ENCODE measurements around the gene ATP5IF1. TPM values are rescaled to one million over a fixed set of nuclear protein-coding genes. Genes with fewer than 3 reads are reported as not detected.

The ATP5IF1 gene
- total and polyA plus RNA-seq, 4 donors, result 89.1 to 310 (median 245) TPM

DNA sequence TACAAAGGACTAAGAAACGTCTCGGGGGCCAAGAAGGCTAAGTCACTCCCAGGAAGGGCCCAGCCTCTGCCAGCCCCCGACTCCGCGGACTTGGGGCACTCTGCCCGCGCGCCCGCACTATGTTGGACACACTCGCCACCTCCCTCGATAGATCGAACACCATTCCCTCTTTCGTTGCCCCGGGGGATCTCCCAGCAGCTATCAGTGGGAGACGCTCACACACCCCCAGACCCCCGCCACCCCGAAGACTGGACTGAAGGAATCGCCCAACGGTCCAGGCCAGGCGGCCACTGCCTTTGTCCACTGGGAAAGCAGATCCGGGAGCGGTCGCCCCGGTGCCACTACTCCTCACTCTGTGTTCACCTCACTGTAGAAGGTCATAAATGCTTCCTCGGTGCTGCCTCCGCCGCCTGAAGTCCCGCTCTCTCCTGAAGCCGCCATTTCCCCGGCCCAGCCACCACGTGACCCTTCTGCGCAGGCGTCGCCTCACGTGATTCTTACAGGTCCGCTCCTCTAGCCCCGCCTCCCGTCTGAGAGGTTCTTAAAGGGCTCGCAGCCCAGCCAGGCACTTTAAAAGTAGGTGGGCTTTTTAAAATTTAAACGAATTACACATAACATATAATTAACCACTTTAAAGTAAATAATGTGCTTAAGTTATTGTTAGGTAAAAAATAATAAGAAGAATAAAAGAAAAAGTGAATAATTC lies 3.2 kb upstream of the ATP5IF1 start, which contains the start of gene DNAJC8:
Gene DNAJC8 (minus strand): TSS at position 472 of the 706 bp plus-strand sequence. CDS start 31 bp downstream, at position 441.
- peaks cover 30% of the 10 kb centered on the region for H3K4me1 ChIP-seq (ENCODE audit: control insufficient read depth, insufficient read depth, low read length)
- 0% methylated on average over 31 of the region's 40 CpGs for WGBS (ENCODE audit: insufficient coverage)
- no peaks in the 10 kb centered on the region for H3K9me3 ChIP-seq (ENCODE audit: control insufficient read depth, insufficient read depth, low read length)
- H3K27me3 ChIP-seq (ENCODE audit: control insufficient read depth, insufficient read depth, low read length), result no peaks in the 10 kb centered on the region
- DNase-seq (ENCODE audit: low read depth in 4 of 6, low spot score in 6 of 6), result peak in 5 of 6 donors; percentile 85 to 98 (median 88)
- H3K4me3 ChIP-seq (ENCODE audit: low read depth, low read length), result peak within 1 kb of the TSS; percentile 100
- H3K36me3 ChIP-seq (ENCODE audit: control insufficient read depth, insufficient read depth, low read length), result peaks cover 4% of the 10 kb centered on the region
- peak within 1 kb of the TSS; percentile 47 for H3K27ac ChIP-seq (ENCODE audit: low read depth, low read length)

DNA sequence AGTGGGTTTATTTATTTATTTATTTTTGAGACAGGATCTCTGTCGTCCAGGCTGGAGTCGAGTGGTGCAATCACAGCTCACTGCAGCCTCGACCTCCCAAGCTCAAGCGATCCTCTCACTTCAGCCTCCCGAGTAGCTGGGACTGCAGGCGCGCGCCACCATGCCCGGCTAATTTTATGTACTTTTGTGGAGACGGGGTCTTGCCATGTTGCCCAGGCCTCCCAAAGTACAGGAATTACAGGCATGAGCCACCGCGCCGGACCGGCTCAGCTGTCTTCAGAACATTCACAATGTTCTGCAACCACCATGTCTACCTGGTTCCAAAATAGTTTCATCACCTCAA lies 2.7 kb upstream of the ATP5IF1 start:
- 57% methylated on average over 11 of the region's 14 CpGs for WGBS (ENCODE audit: insufficient coverage)
- peak overlapping the region; percentile 100 for H3K4me3 ChIP-seq (ENCODE audit: low read depth, low read length)
- H3K36me3 ChIP-seq (ENCODE audit: control insufficient read depth, insufficient read depth, low read length), result peaks cover 4% of the 10 kb centered on the region
- no peak for DNase-seq (ENCODE audit: low read depth in 4 of 6, low spot score in 6 of 6)
- H3K27ac ChIP-seq (ENCODE audit: low read depth, low read length), result no peak overlapping the region
- peaks cover 30% of the 10 kb centered on the region for H3K4me1 ChIP-seq (ENCODE audit: control insufficient read depth, insufficient read depth, low read length)
- no peaks in the 10 kb centered on the region for H3K9me3 ChIP-seq (ENCODE audit: control insufficient read depth, insufficient read depth, low read length)
- no peaks in the 10 kb centered on the region for H3K27me3 ChIP-seq (ENCODE audit: control insufficient read depth, insufficient read depth, low read length)

DNA sequence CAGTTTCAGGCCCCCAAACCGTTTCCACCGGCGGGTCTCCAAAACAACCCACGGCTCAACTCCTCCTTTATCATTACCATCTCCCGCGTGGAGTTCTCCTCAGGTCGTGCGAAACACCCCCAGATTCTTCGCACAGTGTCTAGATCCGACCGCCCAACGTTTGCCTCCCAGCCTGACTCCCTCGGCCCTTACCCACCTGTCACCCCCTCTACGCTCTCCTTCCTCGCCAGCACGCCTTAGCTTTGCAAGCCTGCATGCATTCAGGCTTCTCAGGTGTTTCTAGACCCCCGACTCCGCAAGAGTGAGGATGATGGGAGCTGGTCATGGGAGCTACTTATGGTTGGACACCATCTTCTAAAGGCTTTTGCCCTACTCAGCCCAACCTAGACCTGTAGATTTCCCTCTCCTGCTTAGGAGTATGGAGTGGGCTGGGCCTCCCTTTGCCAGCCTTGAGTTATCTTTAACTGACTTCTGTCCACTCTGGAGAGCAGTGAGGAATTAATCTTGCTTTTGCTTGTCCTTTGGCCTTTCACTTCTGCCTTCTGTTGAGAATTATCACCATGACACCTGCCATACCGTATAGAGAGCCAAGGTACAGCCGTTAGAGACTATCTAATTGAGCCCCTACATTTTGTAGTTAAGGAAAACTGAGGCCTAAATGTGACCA lies 865 bp downstream of the ATP5IF1 start:
- WGBS (ENCODE audit: insufficient coverage), result 3% methylated on average over 14 of the region's 20 CpGs
- DNase-seq (ENCODE audit: low read depth in 4 of 6, low spot score in 6 of 6), result peak in 1 of 6 donors; percentile 23
- Histone ChIP-seq H3K27me3 (ENCODE audit: control insufficient read depth, insufficient read depth, low read length) (no peaks in the 10 kb centered on the region), H3K4me3 (ENCODE audit: low read depth, low read length) (peak overlapping the region; percentile 100), H3K4me1 (ENCODE audit: control insufficient read depth, insufficient read depth, low read length) (peaks cover 24% of the 10 kb centered on the region), H3K27ac (ENCODE audit: low read depth, low read length) (no peak overlapping the region), H3K9me3 (ENCODE audit: control insufficient read depth, insufficient read depth, low read length) (no peaks in the 10 kb centered on the region), H3K36me3 (ENCODE audit: control insufficient read depth, insufficient read depth, low read length) (no peaks in the 10 kb centered on the region)

DNA sequence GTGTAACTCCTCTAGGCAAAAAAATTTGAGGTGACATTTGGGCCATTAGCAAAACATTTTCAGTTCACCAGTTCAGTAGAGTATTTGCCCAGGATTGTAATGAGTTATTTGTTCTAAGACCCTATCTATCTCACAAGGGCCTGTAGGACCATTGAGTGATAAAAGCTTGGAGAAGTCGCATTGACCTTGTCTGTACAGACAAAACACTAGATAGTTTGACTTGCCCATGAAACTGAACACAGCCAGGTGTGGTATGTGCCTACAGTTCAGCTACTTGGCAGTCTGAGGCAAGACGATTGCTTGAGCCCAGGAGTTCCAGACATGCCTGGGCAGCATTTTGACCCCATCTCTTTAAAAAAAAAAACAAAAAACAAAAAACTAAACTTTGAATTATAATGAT lies 3.1 kb downstream of the ATP5IF1 start:
- Histone ChIP-seq H3K36me3 (ENCODE audit: control insufficient read depth, insufficient read depth, low read length) (no peaks in the 10 kb centered on the region), H3K4me3 (ENCODE audit: low read depth, low read length) (no peak overlapping the region), H3K27ac (ENCODE audit: low read depth, low read length) (no peak overlapping the region), H3K4me1 (ENCODE audit: control insufficient read depth, insufficient read depth, low read length) (peaks cover 11% of the 10 kb centered on the region), H3K27me3 (ENCODE audit: control insufficient read depth, insufficient read depth, low read length) (no peaks in the 10 kb centered on the region), H3K9me3 (ENCODE audit: control insufficient read depth, insufficient read depth, low read length) (no peaks in the 10 kb centered on the region)
- WGBS (ENCODE audit: insufficient coverage), result no CpG with 5 or more reads among the region's 2 CpGs
- no peak for DNase-seq (ENCODE audit: low read depth in 4 of 6, low spot score in 6 of 6)

DNA sequence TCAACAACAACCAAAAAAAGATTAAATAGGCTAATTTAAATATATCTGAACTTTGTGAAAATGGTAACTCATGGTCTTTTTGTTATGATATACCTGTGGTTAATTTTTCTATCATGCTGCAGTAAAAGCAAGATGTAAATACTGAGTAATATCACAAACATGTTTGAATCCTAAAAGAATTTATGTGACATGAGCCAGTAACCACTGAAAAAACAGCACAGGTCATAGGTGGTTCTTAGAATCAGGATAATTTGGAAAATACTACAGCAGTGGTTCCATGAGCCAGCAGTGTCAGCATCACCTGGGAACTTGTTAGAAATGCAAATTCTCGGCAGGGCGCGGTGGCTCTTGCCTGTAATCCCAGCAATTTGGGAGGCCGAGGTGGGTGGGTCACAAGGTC lies 4.1 kb downstream of the ATP5IF1 start:
- WGBS (ENCODE audit: insufficient coverage), result 96% methylated on average over 4 of the region's 4 CpGs
- DNase-seq (ENCODE audit: low read depth in 4 of 6, low spot score in 6 of 6), result no peak
- H3K36me3 ChIP-seq (ENCODE audit: control insufficient read depth, insufficient read depth, low read length), result no peaks in the 10 kb centered on the region
- no peak overlapping the region for H3K4me3 ChIP-seq (ENCODE audit: low read depth, low read length)
- peaks cover 11% of the 10 kb centered on the region for H3K4me1 ChIP-seq (ENCODE audit: control insufficient read depth, insufficient read depth, low read length)
- H3K27me3 ChIP-seq (ENCODE audit: control insufficient read depth, insufficient read depth, low read length), result no peaks in the 10 kb centered on the region
- no peaks in the 10 kb centered on the region for H3K9me3 ChIP-seq (ENCODE audit: control insufficient read depth, insufficient read depth, low read length)
- no peak overlapping the region for H3K27ac ChIP-seq (ENCODE audit: low read depth, low read length)

DNA sequence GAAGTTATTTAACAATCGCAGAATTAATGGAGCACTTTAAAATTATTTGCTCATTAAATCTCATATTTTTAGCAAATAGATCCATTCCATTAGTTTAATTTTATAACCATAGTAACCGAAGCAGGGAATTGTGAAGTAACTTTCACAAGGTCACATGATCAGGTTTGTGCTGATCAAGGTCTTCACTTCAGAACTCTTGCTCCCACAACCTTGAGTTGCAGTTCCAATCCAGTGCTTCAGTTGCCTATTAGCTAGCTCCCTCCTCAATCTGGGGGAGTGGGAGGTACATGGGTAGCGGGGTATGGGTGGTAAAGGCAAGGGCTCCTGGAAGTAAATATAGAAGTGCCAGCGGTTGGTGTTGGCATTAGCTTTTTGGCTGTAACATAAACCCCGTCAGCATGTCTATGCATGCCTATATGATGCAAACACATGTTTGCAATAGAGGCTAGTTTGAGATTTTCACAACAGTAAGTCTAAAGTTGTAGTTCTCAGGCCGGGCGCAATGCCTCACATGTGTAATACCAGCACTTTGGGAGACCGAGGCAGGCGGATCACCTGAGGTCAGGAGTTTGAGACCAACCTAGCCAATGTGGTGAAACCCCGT lies 5.8 kb downstream of the ATP5IF1 start:
- no peaks in the 10 kb centered on the region for H3K9me3 ChIP-seq (ENCODE audit: control insufficient read depth, insufficient read depth, low read length)
- no peak overlapping the region for H3K27ac ChIP-seq (ENCODE audit: low read depth, low read length)
- H3K4me3 ChIP-seq (ENCODE audit: low read depth, low read length), result no peak overlapping the region
- DNase-seq (ENCODE audit: low read depth in 4 of 6, low spot score in 6 of 6), result no peak
- no peaks in the 10 kb centered on the region for H3K27me3 ChIP-seq (ENCODE audit: control insufficient read depth, insufficient read depth, low read length)
- H3K36me3 ChIP-seq (ENCODE audit: control insufficient read depth, insufficient read depth, low read length), result no peaks in the 10 kb centered on the region
- H3K4me1 ChIP-seq (ENCODE audit: control insufficient read depth, insufficient read depth, low read length), result peaks cover 2% of the 10 kb centered on the region
- WGBS (ENCODE audit: insufficient coverage), result 100% methylated on average over 7 of the region's 10 CpGs

DNA sequence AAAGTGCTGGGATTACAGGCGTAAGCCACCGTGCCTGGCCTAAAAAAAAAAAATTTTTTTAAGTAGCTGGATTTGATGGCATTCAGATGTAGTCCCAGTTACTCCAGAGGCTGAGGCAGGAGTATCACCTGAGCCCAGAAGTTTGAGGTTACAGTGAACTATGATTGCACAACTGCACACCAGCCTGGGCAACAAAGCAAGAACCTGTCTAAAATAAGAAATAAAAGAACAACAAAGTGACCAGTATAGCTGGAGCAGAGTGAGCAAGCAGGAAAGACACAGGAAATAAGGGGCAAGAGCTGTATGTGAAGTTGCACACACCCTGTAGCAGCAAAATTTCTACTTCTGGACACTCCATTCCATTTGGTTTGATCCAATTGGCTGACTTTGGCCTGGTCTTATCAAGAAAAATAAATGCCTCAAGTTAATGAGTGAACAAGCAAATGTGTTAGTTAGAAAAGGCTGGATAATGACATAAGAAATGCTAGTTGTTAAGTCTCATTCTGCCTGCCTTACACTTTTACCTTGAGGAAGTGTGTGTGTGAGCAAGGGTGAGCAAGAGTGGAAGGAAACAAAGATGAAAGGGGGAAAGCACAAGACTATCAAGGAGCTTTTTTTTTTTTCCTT lies 7.9 kb downstream of the ATP5IF1 start:
- H3K9me3 ChIP-seq (ENCODE audit: control insufficient read depth, insufficient read depth, low read length), result no peaks in the 10 kb centered on the region
- WGBS (ENCODE audit: insufficient coverage), result 94% methylated on average over 2 of the region's 2 CpGs
- peaks cover 9% of the 10 kb centered on the region for H3K4me1 ChIP-seq (ENCODE audit: control insufficient read depth, insufficient read depth, low read length)
- no peak overlapping the region for H3K27ac ChIP-seq (ENCODE audit: low read depth, low read length)
- no peak overlapping the region for H3K4me3 ChIP-seq (ENCODE audit: low read depth, low read length)
- H3K36me3 ChIP-seq (ENCODE audit: control insufficient read depth, insufficient read depth, low read length), result no peaks in the 10 kb centered on the region
- no peaks in the 10 kb centered on the region for H3K27me3 ChIP-seq (ENCODE audit: control insufficient read depth, insufficient read depth, low read length)
- DNase-seq (ENCODE audit: low read depth in 4 of 6, low spot score in 6 of 6), result no peak

DNA sequence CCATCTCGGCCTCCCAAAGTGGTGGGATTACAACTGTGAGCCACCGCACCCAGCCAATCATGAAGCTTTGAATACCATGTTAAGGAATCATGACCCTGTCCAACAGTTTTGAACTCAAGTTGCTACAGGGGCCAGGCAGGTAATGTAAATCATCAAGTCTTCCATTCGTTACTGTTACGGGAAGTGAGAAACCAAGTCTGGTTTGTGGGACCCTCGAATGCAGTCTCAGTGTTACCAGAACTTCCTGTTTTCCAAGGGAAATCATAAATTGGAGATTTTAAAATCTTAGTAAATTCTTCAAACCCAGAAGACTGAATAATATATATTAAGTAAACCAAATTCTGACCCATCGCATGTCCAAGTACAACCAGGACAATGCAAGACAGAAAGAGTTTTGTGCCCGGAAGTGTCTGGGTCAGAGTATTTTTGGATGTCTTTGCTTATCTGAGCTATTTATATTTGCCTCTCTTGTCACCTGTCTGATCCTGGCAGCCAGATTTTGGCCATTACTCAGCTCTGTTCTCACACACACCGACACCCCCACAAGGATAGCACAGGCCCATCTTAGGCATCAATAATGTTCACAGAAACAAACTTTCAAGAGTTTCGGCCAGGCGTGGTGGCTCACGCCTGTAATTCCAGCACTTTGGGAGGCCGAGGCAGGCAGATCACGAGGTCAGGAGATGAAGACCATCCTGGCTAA lies 8.8 kb downstream of the ATP5IF1 start:
- DNase-seq (ENCODE audit: low read depth in 4 of 6, low spot score in 6 of 6), result no peak
- H3K27ac ChIP-seq (ENCODE audit: low read depth, low read length), result no peak overlapping the region
- H3K9me3 ChIP-seq (ENCODE audit: control insufficient read depth, insufficient read depth, low read length), result no peaks in the 10 kb centered on the region
- no peak overlapping the region for H3K4me3 ChIP-seq (ENCODE audit: low read depth, low read length)
- peaks cover 9% of the 10 kb centered on the region for H3K4me1 ChIP-seq (ENCODE audit: control insufficient read depth, insufficient read depth, low read length)
- H3K27me3 ChIP-seq (ENCODE audit: control insufficient read depth, insufficient read depth, low read length), result no peaks in the 10 kb centered on the region
- H3K36me3 ChIP-seq (ENCODE audit: control insufficient read depth, insufficient read depth, low read length), result no peaks in the 10 kb centered on the region
- 92% methylated on average over 10 of the region's 13 CpGs for WGBS (ENCODE audit: insufficient coverage)

DNA sequence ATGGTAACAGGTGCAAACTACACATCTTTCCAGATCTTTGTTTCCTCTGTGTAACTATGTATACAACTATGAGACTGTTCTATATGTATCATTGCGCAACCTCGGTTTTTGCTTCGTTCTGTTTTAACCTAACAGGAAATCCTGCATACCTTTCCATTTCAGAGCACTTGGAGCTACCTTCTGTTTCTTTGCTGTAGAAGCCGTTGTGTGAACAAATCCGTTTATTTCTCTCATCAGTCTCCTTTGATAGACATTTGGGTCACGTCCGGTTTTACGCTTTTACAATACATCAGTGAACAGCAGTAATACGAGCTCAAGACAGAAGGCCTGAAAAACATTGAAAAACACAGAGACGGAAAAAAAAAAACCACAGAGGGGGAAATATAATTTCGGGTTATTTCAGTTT lies 10.5 kb downstream of the ATP5IF1 start:
- H3K9me3 ChIP-seq (ENCODE audit: control insufficient read depth, insufficient read depth, low read length), result no peaks in the 10 kb centered on the region
- peak in 2 of 6 donors; percentile 32 to 49 for DNase-seq (ENCODE audit: low read depth in 4 of 6, low spot score in 6 of 6)
- H3K36me3 ChIP-seq (ENCODE audit: control insufficient read depth, insufficient read depth, low read length), result no peaks in the 10 kb centered on the region
- peaks cover 9% of the 10 kb centered on the region for H3K4me1 ChIP-seq (ENCODE audit: control insufficient read depth, insufficient read depth, low read length)
- no peaks in the 10 kb centered on the region for H3K27me3 ChIP-seq (ENCODE audit: control insufficient read depth, insufficient read depth, low read length)
- peak overlapping the region; percentile 84 for H3K4me3 ChIP-seq (ENCODE audit: low read depth, low read length)
- peak overlapping the region; percentile 89 for H3K27ac ChIP-seq (ENCODE audit: low read depth, low read length)
- 7% methylated on average over 2 of the region's 11 CpGs for WGBS (ENCODE audit: insufficient coverage)

Data from spinal cord (tissue), 10 donors.